Endometrial microvascular endothelial cells (primary cell): ENCODE results near the gene ULK4. TPM values are rescaled to one million over a fixed set of nuclear protein-coding genes. Genes with fewer than 3 reads are reported as not detected.

Experiments
- in situ Hi-C: cut with HindIII; loops from 2 replicates; pipeline ENCODE4 v1.10.0; 2017; ENCODE audit warnings: low sequenced_read_pairs, low pct_unique_long_range_greater_than_20kb; ENCODE audit errors: inconsistent ontology term
- total RNA-seq: library from RNA; depleted of rRNA; stranded (reverse); fragments of >200 nt; gene quantifications from one replicate; pipeline ENCODE4 v1.2.3, GENCODE V29; 2015; ENCODE audit errors: inconsistent ontology term

The ULK4 gene
- total RNA-seq, 1 donor from 2014 or later = 7.3 TPM

GRCh38 chr3:41241800-41242571 is 719.9 kb downstream of the ULK4 start:
- in situ Hi-C loops = loop anchor here (25.0 kb wide), 1 partner anchor 655 kb away; no protein-coding TSS in a partner anchor

- in situ Hi-C loops = loop anchor here (25.0 kb wide), 1 partner anchor 654 kb away; no protein-coding TSS in a partner anchor
Measured at GRCh38 chr3:41241161-41241560, 720.7 kb downstream of the ULK4 start.

DNA sequence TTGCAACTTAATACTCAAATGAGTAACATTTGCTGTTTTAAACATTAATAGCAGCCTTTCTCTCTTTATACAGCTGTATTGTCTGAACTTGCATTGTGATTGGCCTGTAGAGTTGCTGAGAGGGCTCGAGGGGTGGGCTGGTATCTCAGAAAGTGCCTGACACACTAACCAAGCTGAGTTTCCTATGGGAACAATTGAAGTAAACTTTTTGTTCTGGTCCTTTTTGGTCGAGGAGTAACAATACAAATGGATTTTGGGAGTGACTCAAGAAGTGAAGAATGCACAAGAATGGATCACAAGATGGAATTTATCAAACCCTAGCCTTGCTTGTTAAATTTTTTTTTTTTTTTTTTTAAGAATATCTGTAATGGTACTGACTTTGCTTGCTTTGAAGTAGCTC is 722.3 kb downstream of the ULK4 start:
- in situ Hi-C loops = loop anchor here (25.0 kb wide), 1 partner anchor 652 kb away; no protein-coding TSS in a partner anchor

- in situ Hi-C loops = loop anchor here (25.0 kb wide), 1 partner anchor 651 kb away; no protein-coding TSS in a partner anchor
Measured at GRCh38 chr3:41237907-41238306, 724.0 kb downstream of the ULK4 start.

GRCh38 chr3:41236228-41236627 is 725.7 kb downstream of the ULK4 start:
- in situ Hi-C loops = loop anchor here (25.0 kb wide), 1 partner anchor 649 kb away; no protein-coding TSS in a partner anchor

DNA sequence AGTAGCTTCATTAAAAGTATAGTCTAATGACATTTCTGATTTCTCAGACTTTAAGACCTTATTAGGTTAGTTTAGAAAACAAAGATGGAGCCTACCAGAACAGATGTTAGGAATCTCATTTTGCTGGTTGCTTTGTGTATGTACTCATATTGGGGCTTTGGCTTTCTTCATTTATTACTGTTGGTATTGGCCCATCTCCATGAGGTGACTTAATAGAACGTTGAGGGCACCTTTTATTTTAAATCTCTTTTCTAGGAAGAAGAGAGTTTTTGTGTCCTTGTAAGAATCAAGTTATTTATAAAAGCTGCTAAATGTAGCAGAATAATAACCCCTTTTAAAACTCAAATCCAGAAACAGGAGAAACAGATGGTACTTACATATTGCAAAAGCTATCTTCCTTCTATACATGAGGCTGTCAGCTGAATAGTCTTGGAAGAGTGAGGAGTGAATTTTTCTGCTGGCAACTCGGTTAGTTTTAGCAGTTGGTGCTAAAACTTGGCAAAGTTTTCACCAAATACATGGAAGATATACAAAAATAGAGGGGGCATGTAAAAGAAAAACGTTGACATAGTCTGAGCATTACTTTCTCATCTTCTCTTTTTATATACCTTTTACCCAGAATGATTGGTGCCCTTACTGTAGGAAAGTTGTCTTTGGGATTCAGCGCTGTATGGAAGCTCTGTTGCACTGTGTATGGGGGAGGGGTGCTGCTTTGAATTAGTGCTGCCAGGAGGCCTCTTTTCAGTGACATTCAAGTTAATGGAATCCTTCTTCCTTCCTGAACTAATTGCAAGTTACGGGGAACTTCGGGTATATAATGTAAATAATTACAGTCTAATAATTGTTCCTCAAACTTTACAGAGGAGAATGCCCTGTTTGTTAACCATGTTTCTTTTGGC is 726.8 kb downstream of the ULK4 start:
- in situ Hi-C loops = loop anchor here (25.0 kb wide), 1 partner anchor 648 kb away; no protein-coding TSS in a partner anchor

DNA sequence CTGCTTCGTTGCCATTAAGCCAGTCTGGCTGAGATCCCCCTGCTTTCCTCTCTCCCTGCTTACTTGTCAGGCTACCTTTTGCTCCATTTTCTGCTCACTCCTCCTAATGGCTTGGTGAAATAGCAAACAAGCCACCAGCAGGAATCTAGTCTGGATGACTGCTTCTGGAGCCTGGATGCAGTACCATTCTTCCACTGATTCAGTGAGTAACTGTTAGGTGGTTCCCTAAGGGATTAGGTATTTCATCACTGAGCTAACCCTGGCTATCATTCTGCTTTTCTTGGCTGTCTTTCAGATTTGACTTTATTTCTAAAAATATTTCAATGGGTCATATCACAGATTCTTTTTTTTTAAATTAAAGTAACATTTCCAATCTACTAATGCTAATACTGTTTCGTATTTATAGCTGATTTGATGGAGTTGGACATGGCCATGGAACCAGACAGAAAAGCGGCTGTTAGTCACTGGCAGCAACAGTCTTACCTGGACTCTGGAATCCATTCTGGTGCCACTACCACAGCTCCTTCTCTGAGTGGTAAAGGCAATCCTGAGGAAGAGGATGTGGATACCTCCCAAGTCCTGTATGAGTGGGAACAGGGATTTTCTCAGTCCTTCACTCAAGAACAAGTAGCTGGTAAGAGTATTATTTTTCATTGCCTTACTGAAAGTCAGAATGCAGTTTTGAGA is 737.6 kb downstream of the ULK4 start:
- in situ Hi-C loops = no loop called here

GRCh38 chr3:41223691-41224090 is 738.2 kb downstream of the ULK4 start:
- in situ Hi-C loops = no loop called here

DNA sequence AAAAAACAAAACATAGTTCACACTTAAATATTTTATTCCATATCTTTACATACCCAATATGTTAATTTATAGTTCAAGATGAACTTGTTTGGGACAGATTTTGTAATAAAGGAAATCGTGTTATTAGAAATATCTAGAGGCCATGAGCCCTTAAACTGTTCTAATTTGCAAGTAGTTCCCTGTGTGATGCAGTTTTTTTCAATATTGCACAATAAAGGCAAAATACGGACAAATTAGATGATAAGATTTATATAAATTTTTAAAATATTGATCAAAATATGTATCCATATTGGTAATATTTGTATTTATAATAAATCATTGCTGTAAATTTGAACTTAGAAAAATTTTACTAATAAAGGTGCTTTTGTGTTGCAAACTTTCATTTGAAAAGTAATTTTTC is 738.8 kb downstream of the ULK4 start:
- in situ Hi-C loops = no loop called here

DNA sequence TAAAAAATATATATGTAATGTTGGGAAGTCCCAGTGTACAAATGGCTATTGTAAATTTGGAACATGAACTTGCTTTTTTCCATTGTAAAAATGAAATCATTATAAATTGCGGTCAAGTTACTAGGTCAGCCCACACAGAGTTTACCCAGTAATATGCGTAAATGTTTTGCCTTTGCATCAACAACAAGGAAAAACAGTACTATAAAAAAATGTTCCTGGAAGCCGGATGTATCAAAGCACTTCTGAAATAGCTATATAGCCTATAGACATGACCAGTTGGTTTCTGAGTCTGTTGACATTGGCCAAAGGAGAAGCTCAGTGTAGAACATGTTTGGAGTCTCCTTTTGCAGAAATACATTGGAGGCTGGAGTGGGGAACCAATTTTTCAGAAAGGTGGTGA is 739.4 kb downstream of the ULK4 start:
- in situ Hi-C loops = no loop called here

GRCh38 chr3:41222012-41222411 is 739.9 kb downstream of the ULK4 start:
- in situ Hi-C loops = no loop called here

GRCh38 chr3:41220906-41221677 is 740.8 kb downstream of the ULK4 start:
- in situ Hi-C loops = no loop called here

DNA sequence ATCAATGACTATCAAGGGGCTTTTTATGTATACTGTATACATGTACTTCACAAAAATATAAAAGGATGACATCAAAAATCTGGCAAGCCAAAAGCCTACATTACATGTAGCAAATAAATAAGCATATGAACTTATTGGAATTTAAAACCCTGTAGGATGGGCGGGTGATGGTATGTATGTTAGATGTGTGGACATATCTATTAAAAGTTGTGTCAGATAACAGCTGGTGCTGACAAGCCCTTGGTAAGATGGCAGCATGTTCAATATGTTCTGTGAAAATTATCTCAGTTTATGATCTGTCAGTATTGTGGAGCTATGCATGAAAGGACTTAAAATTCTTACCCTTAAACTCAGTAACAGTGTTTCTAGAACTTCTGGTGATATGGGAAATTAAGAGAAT is 742.5 kb downstream of the ULK4 start:
- in situ Hi-C loops = no loop called here

- in situ Hi-C loops = no loop called here
Measured at GRCh38 chr3:41216993-41217392, 744.9 kb downstream of the ULK4 start.

DNA sequence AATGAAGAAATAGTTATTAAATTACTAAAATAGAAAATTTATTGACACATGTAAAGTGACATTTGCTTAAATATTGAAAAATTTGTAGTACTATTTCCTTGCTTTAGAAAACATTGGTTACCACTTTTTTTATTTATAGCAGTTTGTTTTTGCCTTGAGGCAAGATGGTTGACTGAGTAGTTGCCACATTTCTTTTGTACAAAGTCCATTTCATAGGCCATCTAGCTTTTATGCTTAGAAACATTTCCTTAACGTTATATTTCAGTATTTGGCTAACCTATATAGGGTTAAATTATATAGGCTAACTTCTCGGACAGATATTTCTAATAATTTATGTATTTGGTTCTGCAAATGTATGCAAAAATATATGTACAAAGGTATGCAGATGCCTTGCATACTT is 745.5 kb downstream of the ULK4 start:
- in situ Hi-C loops = no loop called here

- in situ Hi-C loops = no loop called here
Measured at GRCh38 chr3:41213588-41213987, 748.3 kb downstream of the ULK4 start.

- in situ Hi-C loops = no loop called here
Measured at GRCh38 chr3:41212088-41212487, 749.8 kb downstream of the ULK4 start.

DNA sequence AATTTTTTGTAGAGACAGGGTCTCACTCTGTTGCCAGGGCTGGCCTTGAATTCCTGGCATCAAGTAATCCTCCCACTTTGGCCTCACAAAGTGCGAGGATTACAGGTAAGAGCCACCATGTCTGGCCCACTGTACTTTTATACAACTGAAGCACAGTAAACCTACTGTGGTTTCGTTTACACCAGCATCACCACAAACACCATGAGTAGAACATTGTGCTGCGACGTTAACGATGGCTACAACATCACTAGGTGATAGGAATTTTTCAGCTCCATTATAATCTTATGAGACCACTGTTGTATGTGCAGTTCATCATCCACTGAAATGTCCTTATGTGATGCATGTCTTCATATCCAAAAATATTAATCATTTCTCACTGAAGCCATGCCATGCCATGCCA is 750.9 kb downstream of the ULK4 start:
- in situ Hi-C loops = no loop called here
